Keratinocyte (primary cell): Measurements from ENCODE around the gene IL1RAPL1. TPM values are rescaled to one million over a fixed set of nuclear protein-coding genes. Genes with fewer than 3 reads are reported as not detected.

Experiments used
- DNase-seq: peaks from one replicate; pipeline ENCODE4 v3.0.0-alpha.2; 2011; ENCODE audit warnings: low read depth, missing footprints, low spot score
- FAIRE-seq: peaks from 2 replicates; lab custom pipeline; 2011; peaks lifted over from hg19 to GRCh38; lab: Jason Lieb, UNC
- H2AFZ ChIP-seq: 2 replicates; pipeline ENCODE4 v1.6.0; 2012; ENCODE audit warnings: low read length, control low read depth, inconsistent platforms; ENCODE audit not compliant: control insufficient read depth
- H3K27ac ChIP-seq: 2 replicates; pipeline ENCODE4 v1.5.1; 2011; ENCODE audit warnings: low read length; ENCODE audit not compliant: control insufficient read depth, insufficient read depth
- H3K27me3 ChIP-seq: 3 replicates; pipeline ENCODE4 v1.6.0; 2011; ENCODE audit warnings: low read length; ENCODE audit not compliant: control insufficient read depth, insufficient read depth; ENCODE audit errors: extremely low read depth
- H3K36me3 ChIP-seq, 2 experiments: 2 replicates in 1 of 2; 3 replicates in 1 of 2; pipeline ENCODE4 v1.5.1; 2011; ENCODE audit warnings: low read length in 2 of 2, mild to moderate bottlenecking in 1 of 2; ENCODE audit not compliant: control insufficient read depth in 2 of 2, insufficient read depth in 2 of 2; ENCODE audit errors: extremely low read depth in 1 of 2
- H3K4me1 ChIP-seq: 3 replicates; pipeline ENCODE4 v1.5.1; 2011; ENCODE audit warnings: low read length; ENCODE audit not compliant: control insufficient read depth, insufficient read depth; ENCODE audit errors: extremely low read depth
- H3K4me2 ChIP-seq: 3 replicates; pipeline ENCODE4 v1.6.0; 2011; ENCODE audit warnings: low read depth, low read length; ENCODE audit not compliant: control insufficient read depth, insufficient read depth; ENCODE audit errors: extremely low read depth
- H3K4me3 ChIP-seq, 3 experiments: fragments of 200-600 bp in 1 of 3; sonication (generic) in 1 of 3; 2 replicates in 2 of 3; 3 replicates in 1 of 3; pipeline ENCODE4 v1.5.1; 2011 to 2016; ENCODE audit warnings: low read length in 3 of 3, mild to moderate bottlenecking in 3 of 3, control low read depth in 2 of 3, inconsistent platforms in 1 of 3, low read depth in 1 of 3, mixed read lengths in 1 of 3, mixed run types in 1 of 3, moderate library complexity in 1 of 3; ENCODE audit not compliant: control insufficient read depth in 2 of 3, insufficient read depth in 2 of 3; ENCODE audit errors: extremely low read depth in 1 of 3
- H3K79me2 ChIP-seq: 2 replicates; pipeline ENCODE4 v1.6.0; 2012; ENCODE audit warnings: low read length; ENCODE audit not compliant: control insufficient read depth, insufficient read depth
- H3K9ac ChIP-seq: 3 replicates; pipeline ENCODE4 v1.6.0; 2011; ENCODE audit warnings: low read length; ENCODE audit not compliant: control insufficient read depth, insufficient read depth; ENCODE audit errors: extremely low read depth
- H3K9me1 ChIP-seq: 3 replicates; pipeline ENCODE4 v1.6.0; 2011; ENCODE audit warnings: low read length; ENCODE audit not compliant: control insufficient read depth, insufficient read depth; ENCODE audit errors: extremely low read depth
- H3K9me3 ChIP-seq: 2 replicates; pipeline ENCODE4 v1.5.1; 2012; ENCODE audit warnings: low read depth, low read length; ENCODE audit not compliant: control insufficient read depth
- H4K20me1 ChIP-seq: 3 replicates; pipeline ENCODE4 v1.6.0; 2011; ENCODE audit warnings: low read length; ENCODE audit not compliant: control insufficient read depth, insufficient read depth; ENCODE audit errors: extremely low read depth
- EZH2 ChIP-seq: IDR thresholded peaks from one replicate; pipeline ENCODE4 v1.6.1; 2012; ENCODE audit warnings: inconsistent platforms, mild to moderate bottlenecking, low read length, moderate library complexity
- dilution Hi-C: fragments of 300-500 bp; cut with MboI; formaldehyde crosslinking; loops from one replicate; pipeline ENCODE4 v1.7.0; 2020; ENCODE audit warnings: low sequenced_read_pairs; ENCODE audit not compliant: extremely low pct_ligation_motif_present
- polyA plus RNA-seq, 5 experiments: library from polyadenylated mRNA; depleted of rRNA in 3 of 5; stranded (reverse) in 3 of 5; stranded (forward) in 1 of 5; unstranded in 1 of 5; fragments of >200 nt; gene quantifications; 1 replicate in 1 of 5; 2 replicates in 3 of 5; 3 replicates in 1 of 5; pipeline versions ENCODE4 v1.2.1 to v1.2.3, GENCODE V29; 2011 to 2012; ENCODE audit warnings: missing spikeins in 2 of 5, low read depth in 1 of 5, low replicate concordance in 1 of 5
- TF ChIP-seq, protein P1 (sequence below), 3 experiments: IDR thresholded peaks in 1 of 3; conservative IDR thresholded peaks in 1 of 3; optimal IDR thresholded peaks in 1 of 3; 2 replicates in 2 of 3; 3 replicates in 1 of 3; pipeline versions ENCODE3 to v1.5.1; 2011; ENCODE audit warnings: low read length in 3 of 3, mild to moderate bottlenecking in 3 of 3, moderate library complexity in 2 of 3, control low read depth in 1 of 3, inconsistent platforms in 1 of 3; ENCODE audit not compliant: insufficient read depth in 2 of 3; ENCODE audit errors: extremely low read depth in 1 of 3

IL1RAPL1 gene
- polyA plus RNA-seq, 1 donor (not counting 4 experiments of a cell fraction or from before 2014, with no cell fraction given) = 2.8 TPM

DNA sequence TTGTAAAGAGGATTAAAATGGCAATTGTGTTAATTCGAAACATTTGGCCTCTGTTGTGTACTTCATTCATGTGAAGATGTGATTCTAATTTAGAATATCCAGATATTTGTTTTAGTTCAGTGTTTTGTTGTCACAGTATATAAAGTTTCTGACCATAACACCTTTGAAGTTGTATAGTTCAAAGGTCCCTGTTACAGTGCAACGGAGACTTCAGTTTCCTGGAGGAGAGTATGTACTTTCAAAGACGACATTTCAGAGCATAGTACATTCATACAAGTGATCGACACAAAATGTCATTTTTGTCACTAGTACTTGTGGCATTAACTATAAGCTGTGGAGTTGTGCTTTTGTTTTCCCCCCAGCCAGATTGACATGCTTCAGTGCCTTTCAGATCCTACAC, 1255.3 kb downstream of the IL1RAPL1 start:
- Histone ChIP-seq H3K4me2 (no peak overlapping the region), H3K9me3 (no peaks in the 10 kb centered on the region), H3K27ac (no peak overlapping the region), H3K27me3 (no peaks in the 10 kb centered on the region), H3K9ac (no peak overlapping the region), H3K9me1 (no peaks in the 10 kb centered on the region), H3K4me3 (no peak overlapping the region), H2AFZ (no peak overlapping the region), H3K4me1 (no peaks in the 10 kb centered on the region), H4K20me1 (no peaks in the 10 kb centered on the region), H3K36me3 (no peaks in the 10 kb centered on the region), H3K79me2 (no peaks in the 10 kb centered on the region)
- TF ChIP-seq, protein P1, sequence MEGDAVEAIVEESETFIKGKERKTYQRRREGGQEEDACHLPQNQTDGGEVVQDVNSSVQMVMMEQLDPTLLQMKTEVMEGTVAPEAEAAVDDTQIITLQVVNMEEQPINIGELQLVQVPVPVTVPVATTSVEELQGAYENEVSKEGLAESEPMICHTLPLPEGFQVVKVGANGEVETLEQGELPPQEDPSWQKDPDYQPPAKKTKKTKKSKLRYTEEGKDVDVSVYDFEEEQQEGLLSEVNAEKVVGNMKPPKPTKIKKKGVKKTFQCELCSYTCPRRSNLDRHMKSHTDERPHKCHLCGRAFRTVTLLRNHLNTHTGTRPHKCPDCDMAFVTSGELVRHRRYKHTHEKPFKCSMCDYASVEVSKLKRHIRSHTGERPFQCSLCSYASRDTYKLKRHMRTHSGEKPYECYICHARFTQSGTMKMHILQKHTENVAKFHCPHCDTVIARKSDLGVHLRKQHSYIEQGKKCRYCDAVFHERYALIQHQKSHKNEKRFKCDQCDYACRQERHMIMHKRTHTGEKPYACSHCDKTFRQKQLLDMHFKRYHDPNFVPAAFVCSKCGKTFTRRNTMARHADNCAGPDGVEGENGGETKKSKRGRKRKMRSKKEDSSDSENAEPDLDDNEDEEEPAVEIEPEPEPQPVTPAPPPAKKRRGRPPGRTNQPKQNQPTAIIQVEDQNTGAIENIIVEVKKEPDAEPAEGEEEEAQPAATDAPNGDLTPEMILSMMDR (optimal IDR thresholded peaks at IDR 0.05 in 1 of 3, IDR thresholded peaks at IDR 0.05 in 1 of 3, conservative IDR thresholded peaks at IDR 0.05 in 1 of 3; ENCODE audit: extremely low read depth in 1 of 3, insufficient read depth in 2 of 3, low read length in 3 of 3) = no peak
- TF ChIP-seq EZH2 = no peak
- dilution Hi-C loops = no loop called here
- FAIRE-seq (no peak), DNase-seq (no peak)

- H3K79me2 ChIP-seq = no peaks in the 10 kb centered on the region
- dilution Hi-C loops = no loop called here
These were observed 1264.8 kb downstream of the IL1RAPL1 start for GRCh38 chrX:29851857-29852605.

More at GRCh38 chrX:29851857-29852605, 1264.8 kb downstream of the IL1RAPL1 start:
- Histone ChIP-seq H2AFZ (no peak overlapping the region), H3K27ac (no peak overlapping the region), H3K4me1 (no peaks in the 10 kb centered on the region), H3K27me3 (no peaks in the 10 kb centered on the region), H4K20me1 (no peaks in the 10 kb centered on the region), H3K4me2 (no peak overlapping the region), H3K9me1 (no peaks in the 10 kb centered on the region), H3K36me3 (no peaks in the 10 kb centered on the region), H3K9ac (no peak overlapping the region), H3K9me3 (no peaks in the 10 kb centered on the region), H3K4me3 (no peak overlapping the region)
- FAIRE-seq (no peak), DNase-seq (no peak)
- no peak for TF ChIP-seq EZH2
- TF ChIP-seq, protein P1 (optimal IDR thresholded peaks at IDR 0.05 in 1 of 3, IDR thresholded peaks at IDR 0.05 in 1 of 3, conservative IDR thresholded peaks at IDR 0.05 in 1 of 3; ENCODE audit: extremely low read depth in 1 of 3, insufficient read depth in 2 of 3, low read length in 3 of 3) = no peak
